HG03575 (cell line): ENCODE results near the gene FBXO46.
"Not testable (repeated sequence)": the region's sequence is repeated elsewhere in the genome, so short reads cannot be mapped to it uniquely, and the experiment has no call there.

Experiments
- ATAC-seq: cut with Tn5 transposase; IDR thresholded peaks from one replicate; pipeline ENCODE4 v1.9.1; 2021; ENCODE audit not compliant: unreplicated experiment, insufficient number of reproducible peaks, low FRiP score; ENCODE audit errors: extremely low read depth

Gene FBXO46

DNA sequence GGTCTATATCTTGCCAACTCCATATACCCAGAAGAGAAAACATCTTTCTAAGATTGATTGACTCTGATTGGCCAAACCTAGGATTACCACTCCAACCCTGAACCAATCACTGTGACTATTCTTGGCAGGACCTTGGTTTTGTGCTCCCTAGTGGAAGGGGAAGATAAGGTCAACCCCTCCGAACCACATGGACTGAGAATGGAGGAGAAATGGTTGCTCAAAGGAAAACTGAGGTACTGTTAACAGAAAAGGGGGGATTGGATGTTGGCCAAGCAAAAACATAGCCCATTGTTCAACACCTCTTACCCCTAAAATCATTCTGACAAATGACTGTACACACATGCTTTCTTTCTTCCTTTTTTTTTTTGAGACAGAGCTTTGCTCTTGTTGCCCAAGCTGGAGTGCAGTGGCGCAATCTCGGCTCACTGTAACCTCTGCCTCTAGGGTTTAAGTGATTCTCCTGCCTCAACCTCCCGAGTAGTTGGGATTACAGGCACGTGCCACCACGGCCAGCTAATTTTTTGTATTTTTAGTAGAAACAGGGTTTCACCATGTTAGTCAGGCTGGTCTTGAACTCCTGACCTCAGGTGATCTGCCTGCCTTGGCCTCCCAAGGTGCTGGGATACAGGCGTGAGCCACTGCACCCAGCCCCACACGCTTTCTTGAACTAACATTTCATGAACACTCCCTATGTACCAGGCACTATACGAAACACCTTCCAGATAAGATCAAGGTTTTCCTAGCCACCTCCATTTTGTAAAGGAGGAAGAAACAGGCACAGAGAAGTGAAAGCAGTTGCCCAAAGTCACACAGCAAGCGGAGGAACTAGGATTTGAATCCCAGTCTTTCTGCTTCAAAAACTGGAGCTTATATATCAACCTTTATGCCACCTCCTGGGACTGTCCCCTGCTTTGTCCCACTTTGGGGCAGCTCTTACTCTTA, 9.1 kb upstream of the FBXO46 start:
- ATAC-seq: no peak

DNA sequence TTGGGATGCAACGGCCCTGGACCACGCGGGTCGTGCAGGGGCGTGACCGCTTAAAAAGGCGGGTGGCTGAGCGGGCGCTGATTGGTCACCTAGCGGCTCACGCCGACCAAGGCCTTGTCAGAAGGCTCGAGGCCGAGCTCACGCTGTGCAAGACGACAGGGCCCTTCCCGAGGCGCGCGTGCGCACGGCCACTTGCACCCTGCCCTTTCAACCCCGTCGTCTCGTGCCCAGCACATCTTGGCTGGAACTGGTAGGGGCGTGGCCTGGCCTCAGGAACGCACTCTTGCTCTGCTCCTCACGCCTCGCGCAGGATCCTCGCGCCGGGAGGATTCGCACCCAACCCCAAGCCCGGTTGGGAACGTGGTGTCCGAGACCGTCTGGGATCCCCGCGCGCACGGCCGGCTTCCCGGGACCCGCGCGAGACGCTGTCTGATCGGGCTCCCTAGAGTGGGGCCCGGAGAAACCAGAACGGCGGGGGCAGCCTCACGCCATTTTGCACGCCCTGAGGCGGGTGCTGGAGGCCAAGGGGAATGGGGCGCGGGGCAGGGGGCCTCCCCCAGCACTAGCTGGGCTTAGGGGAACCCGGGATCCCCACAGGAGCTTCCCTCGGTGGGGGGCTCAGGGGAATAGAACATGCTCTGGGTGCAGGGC, 2.6 kb upstream of the FBXO46 start, which contains the start of gene MEIOSIN:
Gene MEIOSIN (plus strand): TSS at position 280 of the 651 bp plus-strand sequence. CDS start 1,938 bp downstream, outside the sequence.
- ATAC-seq: no peak

DNA sequence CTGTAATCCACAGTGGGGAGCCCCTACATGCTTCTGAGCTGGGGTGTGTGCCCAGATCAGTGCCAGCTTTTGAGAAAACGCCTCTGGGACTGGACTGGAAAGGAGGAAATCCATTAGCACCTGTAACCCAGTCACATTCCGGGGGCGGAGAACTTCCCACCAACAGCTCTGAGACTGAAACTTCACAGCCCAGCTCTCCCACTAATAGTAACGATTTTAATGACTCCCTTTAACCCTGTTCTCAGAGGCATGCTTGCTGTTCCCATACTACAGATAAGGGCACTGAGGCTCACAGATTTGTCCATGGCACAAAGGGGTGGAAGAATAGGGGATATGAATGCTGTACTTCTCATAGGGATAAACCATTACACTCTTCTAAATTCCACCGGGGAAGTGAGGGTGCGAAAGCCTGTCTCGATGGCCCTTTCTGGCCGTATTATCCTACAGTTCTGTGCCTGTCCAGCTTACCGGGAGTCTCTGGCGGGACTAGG, 851 bp downstream of the FBXO46 start:
- ATAC-seq: no peak

DNA sequence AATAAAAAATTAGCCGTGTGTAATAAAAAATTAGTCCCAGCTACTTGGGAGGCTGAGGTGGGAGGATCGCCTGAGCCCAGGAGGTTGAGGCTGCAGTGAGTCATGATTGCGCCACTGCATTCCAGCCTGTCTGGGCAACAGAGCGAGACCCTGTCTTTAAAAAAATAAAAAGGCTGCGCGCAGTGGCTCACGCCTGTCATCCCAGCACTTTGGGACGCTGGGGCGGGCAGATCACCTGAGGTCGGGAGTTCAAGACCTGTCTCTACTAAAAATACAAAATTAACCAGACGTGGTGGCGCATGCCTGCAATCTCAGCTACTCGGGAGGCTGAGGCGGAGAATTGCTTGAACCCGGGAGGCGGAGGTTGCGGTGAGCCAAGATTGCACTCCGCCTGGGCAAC, 2.0 kb downstream of the FBXO46 start:
- not testable (repeated sequence) for ATAC-seq

DNA sequence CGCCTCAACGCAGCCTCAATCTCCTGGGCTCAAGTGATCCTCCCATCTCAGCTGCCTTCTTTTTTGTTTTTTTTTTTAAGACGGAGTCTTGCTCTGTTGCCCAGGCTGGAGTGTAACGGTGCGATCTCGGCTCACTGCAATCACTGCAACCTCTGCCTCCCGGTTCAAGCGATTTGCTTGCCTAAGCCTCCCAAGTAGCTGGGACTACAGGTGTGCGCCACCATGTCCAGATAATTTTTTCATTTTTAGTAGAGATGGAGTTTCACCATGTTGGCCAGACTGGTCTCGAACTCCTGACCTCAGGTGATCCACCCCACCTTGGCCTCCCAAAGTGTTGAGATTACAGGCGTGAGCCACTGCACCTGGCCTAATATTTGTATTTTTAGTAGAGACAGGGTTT, 10.6 kb downstream of the FBXO46 start:
- ATAC-seq: not testable (repeated sequence)

DNA sequence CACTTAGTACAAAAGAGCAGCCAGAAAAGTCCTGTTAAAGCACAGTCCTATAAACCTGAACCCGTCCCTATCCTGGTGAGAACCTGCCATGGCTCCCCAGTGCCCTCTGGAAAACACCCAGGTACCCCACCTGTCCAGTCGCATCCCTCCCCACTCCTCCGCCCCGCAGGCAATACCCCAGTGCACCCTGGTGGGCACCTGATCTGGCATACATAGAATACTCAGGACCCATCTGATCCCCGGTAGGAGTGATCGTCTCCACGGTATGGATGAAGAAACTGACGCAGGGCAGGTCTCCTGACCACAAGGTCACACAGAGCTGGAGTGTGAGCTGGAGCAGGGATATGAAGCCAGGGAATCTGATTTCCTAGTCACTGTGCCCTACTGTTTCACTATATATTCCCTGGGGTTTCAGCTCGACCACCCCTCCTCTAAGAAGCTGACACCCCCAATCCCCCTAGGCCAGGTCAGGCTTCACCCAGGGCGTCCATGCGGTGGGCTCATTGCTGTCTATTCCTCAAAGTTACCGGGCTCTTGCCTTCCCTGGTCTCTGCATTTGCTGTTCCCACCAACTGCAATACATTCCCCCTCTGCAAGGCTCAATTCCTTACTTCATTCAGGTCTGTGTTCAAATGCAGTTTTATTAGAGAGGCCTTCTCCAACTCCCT, 12.6 kb downstream of the FBXO46 start:
- ATAC-seq: no peak

DNA sequence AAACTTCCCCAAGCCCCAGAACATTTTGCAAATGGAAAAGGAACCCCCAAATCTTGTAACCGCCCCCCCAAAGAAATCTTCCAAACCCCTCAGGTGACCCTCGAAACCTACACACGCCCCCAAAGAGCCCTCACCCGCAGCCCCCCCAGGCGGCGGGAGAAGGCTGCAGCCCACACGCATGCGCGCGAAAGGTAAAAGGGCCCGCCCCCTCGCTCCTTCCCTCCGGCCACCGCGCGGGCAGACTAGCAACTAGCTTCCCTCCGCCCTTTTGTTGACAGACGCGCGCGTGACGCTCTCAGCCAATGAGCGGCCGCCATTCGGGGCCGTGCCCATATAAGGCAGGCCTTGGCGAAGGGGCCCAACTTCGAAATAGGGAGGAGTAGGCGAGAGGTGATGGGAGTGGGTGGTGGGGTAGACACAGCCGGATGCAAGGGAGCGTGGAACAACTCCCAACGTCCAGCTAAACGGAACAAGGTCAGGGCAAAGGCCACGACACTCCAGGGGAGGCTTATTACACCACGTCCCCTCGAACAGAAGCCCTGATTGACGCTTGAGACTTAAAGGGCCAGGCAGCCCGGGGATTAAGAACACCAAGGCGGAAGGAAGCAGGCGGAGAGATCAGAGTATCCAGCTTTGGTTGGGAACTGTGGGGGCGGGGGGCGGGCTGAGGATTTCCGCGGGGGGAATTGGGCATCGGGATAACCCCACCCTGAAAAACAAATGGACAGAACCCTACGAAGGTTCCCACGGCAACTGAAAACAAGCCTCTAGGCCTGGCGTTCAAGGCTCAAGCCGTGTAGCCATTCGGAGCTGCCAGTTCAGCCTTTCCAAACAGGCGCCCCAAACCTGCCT, 13.3 kb downstream of the FBXO46 start:
- ATAC-seq: no peak

DNA sequence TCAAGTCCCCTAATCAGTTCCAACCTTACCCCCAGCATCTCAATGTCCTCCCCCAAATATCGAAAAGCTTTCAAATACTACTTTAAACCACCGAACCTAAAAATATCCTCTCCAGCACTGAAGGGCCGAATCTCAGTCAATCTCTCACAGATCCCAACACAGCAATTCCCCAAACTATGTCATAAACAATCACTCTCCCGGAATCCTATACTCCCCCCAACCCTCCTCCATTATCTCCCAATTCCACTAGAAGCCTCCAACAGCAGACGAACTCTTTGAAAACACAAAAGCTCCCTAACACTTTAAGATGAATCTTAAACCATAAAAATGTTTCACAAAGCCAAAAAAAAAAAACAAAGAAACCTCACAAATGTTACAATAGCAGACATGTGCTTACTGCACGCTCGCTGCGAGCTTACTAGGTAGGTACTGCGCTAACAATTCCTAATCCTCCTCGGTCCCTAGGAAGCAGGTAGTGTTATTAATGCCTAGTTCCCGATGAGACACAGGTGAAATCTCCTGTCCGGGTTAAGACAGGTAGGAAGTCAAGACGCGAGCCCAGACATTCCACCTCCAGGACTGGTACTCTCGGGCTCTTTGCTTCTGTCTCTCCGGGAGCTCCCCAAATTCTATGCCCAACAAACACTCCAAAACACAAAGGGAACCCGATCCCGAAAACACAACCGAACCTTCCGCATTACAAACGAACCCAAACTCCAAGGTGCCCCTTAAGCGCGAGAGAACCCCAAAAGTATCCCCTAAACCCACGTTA, 14.2 kb downstream of the FBXO46 start:
- ATAC-seq: no peak

DNA sequence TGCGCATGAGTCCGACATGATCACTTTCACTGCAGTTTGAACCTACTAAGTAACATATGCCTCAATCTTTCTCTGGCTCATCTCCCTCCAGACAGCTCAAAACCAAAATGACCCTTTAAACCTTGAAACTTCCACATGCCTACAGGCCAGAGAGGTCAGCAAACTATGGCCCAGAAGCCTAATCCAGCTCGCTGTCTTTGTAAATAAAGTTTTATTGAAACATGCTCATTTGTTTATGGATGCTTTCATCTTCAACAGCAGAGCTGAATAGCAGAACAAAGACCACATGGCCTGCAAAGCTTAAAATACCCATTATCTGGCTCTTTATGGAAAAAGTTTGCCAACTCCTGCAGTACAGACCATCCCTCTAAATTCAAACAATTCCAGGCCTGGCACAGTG, 15.6 kb downstream of the FBXO46 start:
- ATAC-seq: no peak

DNA sequence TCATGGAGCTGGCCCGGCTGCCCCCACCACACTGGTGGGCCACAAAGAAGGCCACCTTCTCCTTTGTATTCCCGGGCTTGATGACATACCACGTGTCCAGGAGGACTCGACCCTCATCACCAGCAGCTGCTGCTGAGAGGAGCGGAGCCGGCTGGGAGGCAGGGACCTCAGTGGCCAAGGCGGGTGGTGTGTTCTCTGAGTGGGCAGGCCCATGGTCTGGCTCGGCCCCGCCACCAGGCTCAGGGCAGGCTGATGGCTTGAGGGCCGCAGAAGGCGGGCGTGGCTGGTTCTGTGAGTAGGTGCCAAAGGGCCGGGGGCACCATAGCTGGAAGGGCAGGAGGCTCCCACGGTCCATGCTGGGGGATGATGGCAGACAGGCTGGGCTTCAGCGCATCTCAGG, 17.6 kb downstream of the FBXO46 start:
- no peak for ATAC-seq

DNA sequence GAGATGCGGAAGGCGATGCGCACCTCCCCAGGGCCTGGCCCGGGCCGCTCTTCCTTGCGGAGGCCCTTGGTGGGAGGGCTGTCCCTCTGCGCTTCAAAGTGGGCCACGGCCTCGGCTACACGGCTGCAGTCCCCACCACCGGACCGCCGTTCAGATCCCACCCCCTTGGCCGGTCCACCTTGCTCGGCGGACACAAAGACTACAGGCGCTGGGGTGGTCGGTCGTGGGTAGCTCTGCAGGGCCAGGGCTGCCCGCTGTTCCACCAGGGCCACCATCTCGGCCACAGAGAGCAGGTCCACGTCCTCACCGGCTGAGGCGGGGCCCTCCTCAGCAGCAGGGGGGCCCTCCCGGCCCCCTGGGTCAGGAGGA, 18.0 kb downstream of the FBXO46 start:
- ATAC-seq: no peak

DNA sequence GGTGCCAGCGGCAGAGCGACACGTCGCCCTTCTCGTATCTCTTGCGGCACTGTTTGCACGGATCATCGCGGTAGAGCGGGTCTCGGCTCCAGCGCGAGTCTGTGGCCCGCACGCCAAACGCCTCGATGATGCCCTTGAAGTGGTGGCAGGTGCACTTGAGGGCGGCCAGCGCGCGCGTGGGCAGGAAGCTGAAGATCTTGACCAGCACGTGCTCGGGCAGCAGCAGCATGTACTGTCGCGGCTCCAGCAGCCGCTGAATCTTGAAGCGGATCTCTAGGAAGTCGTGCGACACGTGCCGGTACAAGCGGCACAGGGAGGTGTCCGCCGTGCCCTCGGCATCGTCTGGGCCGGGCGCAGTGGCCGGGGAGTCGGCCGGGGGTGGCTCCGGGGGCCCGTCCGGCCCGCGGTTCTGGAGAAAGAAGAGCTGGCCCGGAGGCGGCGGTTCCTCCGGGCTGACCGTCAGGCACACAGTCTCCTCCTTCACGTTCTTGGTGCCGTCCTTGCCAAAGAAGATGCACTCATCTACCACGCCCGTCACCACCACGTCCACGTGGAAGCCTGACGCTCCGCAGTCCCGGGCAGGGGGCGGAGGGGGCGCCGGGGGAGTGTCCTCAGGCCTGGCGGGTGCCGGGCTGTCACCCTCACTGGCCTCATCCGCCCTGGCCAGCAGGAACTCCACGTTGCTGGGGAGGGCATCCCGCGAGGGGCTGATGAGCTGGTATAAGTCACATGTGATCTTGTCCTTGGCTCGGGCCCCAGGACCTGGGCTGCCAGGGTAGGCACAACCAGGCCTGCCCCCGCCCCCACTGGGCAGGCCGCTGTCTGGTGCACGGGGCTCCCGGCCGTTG, 18.6 kb downstream of the FBXO46 start:
- ATAC-seq: no peak

DNA sequence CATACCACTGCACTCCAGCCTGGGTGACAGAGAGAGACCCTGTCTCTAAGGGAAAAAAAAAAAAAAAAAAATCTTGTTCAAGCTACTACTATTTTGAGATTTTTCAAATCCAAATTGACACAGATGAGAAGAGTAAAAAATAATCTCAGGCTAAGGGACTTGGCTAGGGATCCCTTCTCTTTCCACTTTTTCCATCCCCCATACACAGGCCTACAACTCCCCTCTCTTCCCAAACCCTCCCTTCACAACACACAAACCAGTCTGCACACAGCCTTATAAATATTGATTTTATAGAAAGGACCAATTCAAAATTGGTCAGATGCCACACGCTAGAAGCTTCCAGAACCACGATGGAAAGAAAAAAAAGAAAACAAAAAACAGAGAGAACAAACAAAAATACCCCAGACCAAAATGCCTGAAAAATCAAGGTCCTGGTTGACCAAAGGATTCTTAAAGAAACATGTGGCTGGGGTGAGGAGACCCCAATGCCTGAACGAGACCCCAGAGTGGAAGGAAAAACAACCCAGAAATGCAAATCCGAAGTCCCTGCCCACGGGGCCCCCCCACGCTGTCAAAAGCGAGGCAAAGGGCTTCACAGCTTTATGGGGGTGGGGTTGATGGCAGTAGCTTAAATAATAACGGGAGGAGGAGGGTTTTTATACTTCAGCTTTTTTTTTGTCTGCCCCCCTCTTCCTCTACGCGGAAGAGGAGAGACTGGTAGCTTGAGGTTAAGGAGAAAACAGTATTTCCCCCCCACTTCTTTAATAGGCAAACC, 20.2 kb downstream of the FBXO46 start:
- no peak for ATAC-seq

DNA sequence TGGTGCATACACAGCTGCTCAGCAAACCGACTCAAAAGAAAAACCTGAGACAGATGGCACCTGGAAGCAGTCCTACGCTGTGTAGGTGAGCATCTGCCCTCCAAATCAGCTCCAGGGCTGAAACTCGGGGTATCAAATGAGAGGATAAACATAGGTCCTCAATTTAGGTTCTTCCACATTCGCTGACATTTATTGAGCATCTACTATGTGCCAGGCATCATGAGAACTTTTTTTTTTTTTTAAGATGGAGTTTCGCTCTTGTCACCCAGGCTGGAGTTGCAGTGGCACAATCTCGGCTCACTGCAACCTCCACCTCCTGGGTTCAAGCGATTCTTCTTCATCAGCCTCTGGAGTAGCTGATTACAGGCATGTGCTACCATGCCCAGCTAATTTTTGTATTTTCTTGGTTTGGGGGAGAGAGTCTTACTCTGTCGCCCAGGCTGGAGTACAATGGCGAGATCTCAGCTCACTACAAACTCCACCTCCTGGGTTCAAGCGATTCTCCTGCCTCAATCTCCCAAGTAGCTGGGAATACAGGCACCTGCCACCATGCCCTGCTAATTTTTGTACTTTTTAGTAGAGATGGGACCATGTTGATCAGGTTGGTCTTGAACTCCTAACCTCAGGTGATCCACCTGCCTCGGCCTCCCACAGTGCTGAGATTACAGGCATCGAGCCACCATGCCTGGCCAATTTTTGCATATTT, 24.8 kb downstream of the FBXO46 start:
- ATAC-seq: no peak

DNA sequence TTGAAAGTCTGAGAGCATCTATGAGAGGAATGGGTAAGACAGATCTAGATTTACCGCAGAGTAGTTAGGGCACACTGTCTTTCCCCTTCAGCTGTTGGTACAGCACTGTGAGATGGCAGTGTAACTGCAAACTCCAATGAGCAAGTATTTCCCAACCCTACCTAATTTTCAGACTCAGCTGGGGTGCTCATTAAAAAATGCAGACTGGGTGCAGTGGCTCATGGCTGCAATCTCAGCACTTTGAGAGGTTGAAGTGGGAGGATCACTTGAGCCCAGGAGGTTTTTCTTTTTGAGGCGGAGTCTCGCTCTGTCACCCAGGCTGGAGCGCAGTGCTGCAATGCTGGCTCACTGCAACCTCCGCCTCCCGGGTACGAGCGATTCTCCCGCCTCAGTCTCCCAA, 25.6 kb downstream of the FBXO46 start:
- ATAC-seq: no peak

DNA sequence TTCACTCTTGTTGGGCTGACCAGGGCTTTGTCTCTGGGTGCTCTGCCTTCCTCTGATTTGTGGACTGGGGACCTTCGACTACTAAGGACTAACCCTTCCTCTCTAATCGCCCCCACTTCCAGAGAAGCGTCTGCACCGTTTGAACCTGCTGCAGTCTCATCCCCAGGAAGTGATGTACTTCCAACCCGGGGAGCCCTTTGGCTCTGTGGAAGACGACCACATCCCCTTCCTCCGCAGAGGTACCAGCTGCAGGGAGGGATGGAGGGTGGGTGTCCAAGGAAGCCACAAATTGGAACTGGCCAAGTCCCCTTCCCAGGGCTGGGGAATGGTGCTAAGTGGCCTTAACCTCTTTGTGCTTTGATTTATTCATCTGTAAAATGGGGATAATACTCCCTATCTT, 29.0 kb downstream of the FBXO46 start:
- ATAC-seq: no peak
